ENCODE measurements around the gene FCRL3. TPM values are rescaled to one million over a fixed set of nuclear protein-coding genes. Genes with fewer than 3 reads are reported as not detected.

The FCRL3 gene
- polyA plus RNA-seq, 6 donors from 2014 or later = 129 to 322 (median 238) TPM

- Mint-ChIP-seq H3K27me3 (no peaks in the 10 kb centered on the region), H3K27ac (peak overlapping the region; percentile 4 to 95 (median 73)), H3K9me3 (peaks cover 0 to 8% (median 3%) of the 10 kb centered on the region in 7 donors), H3K36me3 (no peaks in the 10 kb centered on the region), H3K4me1 (peaks cover 62 to 90% (median 63%) of the 10 kb centered on the region in 3 donors), H3K4me3 (peak overlapping the region in 7 of 8 donors; percentile 32 to 82 (median 51))
- DNase-seq (no peak), ATAC-seq (ENCODE audit: low read depth in 2 of 2) (no peak)
Observed at GRCh38 chr1:157711802-157712201, 11.2 kb upstream of the FCRL3 start.

GRCh38 chr1:157704878-157705277 is 4.3 kb upstream of the FCRL3 start:
- Mint-ChIP-seq H3K4me3 (peak overlapping the region; percentile 55 to 87 (median 70)), H3K9me3 (peaks cover 0 to 13% (median 4%) of the 10 kb centered on the region in 7 donors), H3K36me3 (no peaks in the 10 kb centered on the region), H3K27ac (peak overlapping the region; percentile 44 to 85 (median 50)), H3K4me1 (peaks cover 88 to 98% (median 92%) of the 10 kb centered on the region in 3 donors), H3K27me3 (no peaks in the 10 kb centered on the region)
- DNase-seq (peak; percentile 50), ATAC-seq (ENCODE audit: low read depth in 2 of 2) (peak; percentile 77 to 81)

GRCh38 chr1:157703981-157704380 is 3.4 kb upstream of the FCRL3 start:
- Mint-ChIP-seq H3K27ac (peak overlapping the region in 4 of 6 donors; percentile 60 to 90 (median 72)), H3K4me3 (peak overlapping the region in 3 of 8 donors; percentile 29 to 67 (median 54)), H3K36me3 (peaks cover 0 to 8% of the 10 kb centered on the region in 2 donors), H3K9me3 (peaks cover 0 to 13% (median 4%) of the 10 kb centered on the region in 7 donors), H3K27me3 (no peaks in the 10 kb centered on the region), H3K4me1 (peaks cover 88 to 98% (median 92%) of the 10 kb centered on the region in 3 donors)
- ATAC-seq (ENCODE audit: low read depth in 2 of 2) = no peak
- no peak for DNase-seq

- DNase-seq (no peak), ATAC-seq (ENCODE audit: low read depth in 2 of 2) (no peak)
- Mint-ChIP-seq H3K4me3 (peak overlapping the region in 3 of 8 donors; percentile 36 to 69 (median 65)), H3K4me1 (peaks cover 89 to 98% (median 92%) of the 10 kb centered on the region in 3 donors), H3K36me3 (peaks cover 9 to 13% of the 10 kb centered on the region in 2 donors), H3K27me3 (no peaks in the 10 kb centered on the region), H3K9me3 (peaks cover 0 to 7% (median 0%) of the 10 kb centered on the region in 7 donors), H3K27ac (peak overlapping the region in 4 of 6 donors; percentile 3 to 93 (median 84))
Observed at GRCh38 chr1:157702308-157702825, 1.8 kb upstream of the FCRL3 start.

GRCh38 chr1:157700305-157700704 is 264 bp downstream of the FCRL3 start:
- peaks cover 0 to 5% (median 0%) of the 10 kb centered on the region in 7 donors for H3K9me3 Mint-ChIP-seq
- DNase-seq (peak; percentile 44), ATAC-seq (ENCODE audit: low read depth in 2 of 2) (peak; percentile 38 to 43)
- H3K4me1 Mint-ChIP-seq = peaks cover 88 to 98% (median 92%) of the 10 kb centered on the region in 3 donors
- H3K27ac Mint-ChIP-seq = peak overlapping the region; percentile 84 to 96 (median 92)
- peak overlapping the region; percentile 76 to 97 (median 91) for H3K4me3 Mint-ChIP-seq
- peaks cover 10 to 14% of the 10 kb centered on the region in 2 donors for H3K36me3 Mint-ChIP-seq
- no peaks in the 10 kb centered on the region for H3K27me3 Mint-ChIP-seq

- peak; percentile 43 to 69 for ATAC-seq (ENCODE audit: low read depth in 2 of 2)
- Mint-ChIP-seq H3K27me3 (no peaks in the 10 kb centered on the region), H3K4me3 (peak overlapping the region; percentile 66 to 97 (median 89)), H3K4me1 (peaks cover 92 to 97% (median 97%) of the 10 kb centered on the region in 3 donors), H3K36me3 (peaks cover 27 to 31% of the 10 kb centered on the region in 2 donors), H3K27ac (peak overlapping the region; percentile 29 to 96 (median 90)), H3K9me3 (peaks cover 0 to 5% (median 0%) of the 10 kb centered on the region in 7 donors)
- peak; percentile 26 for DNase-seq
Observed at GRCh38 chr1:157697781-157698569, 2.6 kb downstream of the FCRL3 start.

GRCh38 chr1:157696966-157697628 is 3.5 kb downstream of the FCRL3 start:
- H3K4me1 Mint-ChIP-seq = peaks cover 88 to 93% (median 89%) of the 10 kb centered on the region in 3 donors
- no peak for ATAC-seq (ENCODE audit: low read depth in 2 of 2)
- no peak for DNase-seq
- H3K36me3 Mint-ChIP-seq = peaks cover 27 to 31% of the 10 kb centered on the region in 2 donors
- H3K4me3 Mint-ChIP-seq = peak overlapping the region; percentile 66 to 97 (median 89)
- H3K9me3 Mint-ChIP-seq = peaks cover 0 to 4% (median 0%) of the 10 kb centered on the region in 7 donors
- H3K27ac Mint-ChIP-seq = peak overlapping the region; percentile 29 to 93 (median 66)
- H3K27me3 Mint-ChIP-seq = no peaks in the 10 kb centered on the region

GRCh38 chr1:157695417-157695816 is 5.2 kb downstream of the FCRL3 start:
- Mint-ChIP-seq H3K4me1 (peaks cover 82 to 91% (median 85%) of the 10 kb centered on the region in 3 donors), H3K27me3 (no peaks in the 10 kb centered on the region)
- ATAC-seq (ENCODE audit: low read depth in 2 of 2) = no peak

GRCh38 chr1:157691285-157691920 is 9.2 kb downstream of the FCRL3 start:
- Mint-ChIP-seq H3K36me3 (peaks cover 36 to 51% of the 10 kb centered on the region in 2 donors), H3K9me3 (no peaks in the 10 kb centered on the region), H3K27me3 (no peaks in the 10 kb centered on the region), H3K4me3 (peak overlapping the region in 6 of 8 donors; percentile 15 to 58 (median 30)), H3K4me1 (peaks cover 59 to 85% (median 68%) of the 10 kb centered on the region in 3 donors), H3K27ac (peak overlapping the region in 3 of 6 donors; percentile 56 to 79 (median 57))
- peak; percentile 13 for DNase-seq
- peak; percentile 43 to 53 for ATAC-seq (ENCODE audit: low read depth in 2 of 2)

More at GRCh38 chr1:157695417-157695816, 5.2 kb downstream of the FCRL3 start:
- Mint-ChIP-seq H3K9me3 (peaks cover 0 to 4% (median 0%) of the 10 kb centered on the region in 7 donors), H3K4me3 (peak overlapping the region in 7 of 8 donors; percentile 47 to 97 (median 84)), H3K36me3 (peaks cover 31 to 32% of the 10 kb centered on the region in 2 donors), H3K27ac (peak overlapping the region; percentile 15 to 88 (median 70))
- DNase-seq = no peak

GRCh38 chr1:157682710-157683437 is 17.7 kb downstream of the FCRL3 start:
- no peak overlapping the region for H3K27ac Mint-ChIP-seq
- H3K27me3 Mint-ChIP-seq = no peaks in the 10 kb centered on the region
- no peaks in the 10 kb centered on the region for H3K9me3 Mint-ChIP-seq
- no peak overlapping the region for H3K4me3 Mint-ChIP-seq
- peaks cover 30 to 45% (median 34%) of the 10 kb centered on the region in 3 donors for H3K4me1 Mint-ChIP-seq
- H3K36me3 Mint-ChIP-seq = peaks cover 50 to 73% of the 10 kb centered on the region in 2 donors
- ATAC-seq (ENCODE audit: low read depth in 2 of 2) (no peak), DNase-seq (no peak)

GRCh38 chr1:157678721-157679120 is 21.8 kb downstream of the FCRL3 start:
- Mint-ChIP-seq H3K4me1 (peaks cover 7 to 19% (median 10%) of the 10 kb centered on the region in 3 donors), H3K36me3 (peaks cover 59 to 68% of the 10 kb centered on the region in 2 donors), H3K27ac (peak overlapping the region in 2 of 6 donors; percentile 21 to 48)

GRCh38 chr1:157673008-157673407 is 27.6 kb downstream of the FCRL3 start:
- Mint-ChIP-seq H3K27me3 (no peaks in the 10 kb centered on the region), H3K27ac (peak overlapping the region in 1 of 6 donors; percentile 85), H3K36me3 (peaks cover 40 to 55% of the 10 kb centered on the region in 2 donors), H3K9me3 (peaks cover 9 to 63% (median 44%) of the 10 kb centered on the region in 7 donors), H3K4me3 (no peak overlapping the region), H3K4me1 (peaks cover 0 to 7% (median 4%) of the 10 kb centered on the region in 3 donors)
- ATAC-seq (ENCODE audit: low read depth in 2 of 2) = no peak
- no peak for DNase-seq

More at GRCh38 chr1:157678721-157679120, 21.8 kb downstream of the FCRL3 start:
- Mint-ChIP-seq H3K27me3 (no peaks in the 10 kb centered on the region), H3K9me3 (peaks cover 2 to 19% (median 12%) of the 10 kb centered on the region in 7 donors), H3K4me3 (no peak overlapping the region)
- DNase-seq (no peak), ATAC-seq (ENCODE audit: low read depth in 2 of 2) (no peak)

Measured in naive B cell (primary cell).